GM12891 (cell line): ENCODE data around the gene DOC2A.

Source experiments
- POLR2A ChIP-seq: IDR thresholded peaks from 2 replicates; pipeline ENCODE4 v1.6.1; 2011; ENCODE audit warnings: low read depth, low read length, control low read depth
- POLR2AphosphoS5 ChIP-seq: IDR thresholded peaks from 2 replicates; pipeline ENCODE4 v1.6.1; 2011; ENCODE audit warnings: low read depth, low read length, control low read depth
- TAF1 ChIP-seq: IDR thresholded peaks from 2 replicates; pipeline ENCODE4 v1.6.1; 2011; ENCODE audit warnings: low read depth, low read length, control low read depth

GRCh38 chr16:30033270-30033669, 22.4 kb upstream of the DOC2A start:
- TF ChIP-seq POLR2AphosphoS5 (no peak), POLR2A (no peak), TAF1 (no peak)
